C4-2B (cell line): ENCODE data around the gene COPS6.

Source experiments
- H3K27ac ChIP-seq: fragments of 450-650 bp; 2 replicates; pipeline ENCODE4 v1.5.1; 2017
- CTCF ChIP-seq: fragments of 450-650 bp; conservative IDR thresholded peaks from 2 replicates; pipeline ENCODE4 v1.5.1; 2017; ENCODE audit warnings: mild to moderate bottlenecking
- ZFX ChIP-seq: fragments of 450-650 bp; IDR thresholded peaks from 2 replicates; pipeline ENCODE4 v1.6.1; 2017

The COPS6 gene

GRCh38 chr7:100095289-100095688 lies 6.5 kb downstream of the COPS6 start:
- no peak overlapping the region for H3K27ac ChIP-seq
- no peak for TF ChIP-seq ZFX
- no peak for TF ChIP-seq CTCF

GRCh38 chr7:100095704-100096103 lies 6.9 kb downstream of the COPS6 start:
- no peak for TF ChIP-seq ZFX
- no peak overlapping the region for H3K27ac ChIP-seq

GRCh38 chr7:100098913-100099312 lies 10.1 kb downstream of the COPS6 start:
- no peak overlapping the region for H3K27ac ChIP-seq
- no peak for TF ChIP-seq ZFX
- TF ChIP-seq CTCF, result no peak

GRCh38 chr7:100099452-100099851 lies 10.7 kb downstream of the COPS6 start:
- peak overlapping the region; percentile 97 for H3K27ac ChIP-seq
- TF ChIP-seq ZFX (no peak), CTCF (no peak)

- TF ChIP-seq ZFX, result peak; percentile 65; the same call in 1 of the 2 replicates
- TF ChIP-seq CTCF, result no peak
- H3K27ac ChIP-seq, result peak overlapping the region; percentile 97
These were observed 11.7 kb downstream of the COPS6 start for GRCh38 chr7:100100420-100101015.

- TF ChIP-seq CTCF, result no peak
- peak; percentile 53; the same call in 1 of the 2 replicates for TF ChIP-seq ZFX
These were observed 12.5 kb downstream of the COPS6 start, which contains the start of the genes AP4M1 and MCM7 for GRCh38 chr7:100101016-100101862. TSS of gene AP4M1 (plus strand) at chr7:100101643. CDS start at chr7:100101715, 72 bp downstream. TSS of gene MCM7 (minus strand) at chr7:100101397. CDS start at chr7:100101294, 103 bp downstream.

GRCh38 chr7:100102950-100103840 lies 14.4 kb downstream of the COPS6 start:
- TF ChIP-seq CTCF (no peak), ZFX (no peak)
- peak overlapping the region; percentile 97 for H3K27ac ChIP-seq

More at GRCh38 chr7:100101016-100101862, 12.5 kb downstream of the COPS6 start, which contains the start of the genes AP4M1 and MCM7:
- peak within 1 kb of the TSS; percentile 97 for H3K27ac ChIP-seq
